Measurements from ENCODE around the gene CPNE7.

DNA sequence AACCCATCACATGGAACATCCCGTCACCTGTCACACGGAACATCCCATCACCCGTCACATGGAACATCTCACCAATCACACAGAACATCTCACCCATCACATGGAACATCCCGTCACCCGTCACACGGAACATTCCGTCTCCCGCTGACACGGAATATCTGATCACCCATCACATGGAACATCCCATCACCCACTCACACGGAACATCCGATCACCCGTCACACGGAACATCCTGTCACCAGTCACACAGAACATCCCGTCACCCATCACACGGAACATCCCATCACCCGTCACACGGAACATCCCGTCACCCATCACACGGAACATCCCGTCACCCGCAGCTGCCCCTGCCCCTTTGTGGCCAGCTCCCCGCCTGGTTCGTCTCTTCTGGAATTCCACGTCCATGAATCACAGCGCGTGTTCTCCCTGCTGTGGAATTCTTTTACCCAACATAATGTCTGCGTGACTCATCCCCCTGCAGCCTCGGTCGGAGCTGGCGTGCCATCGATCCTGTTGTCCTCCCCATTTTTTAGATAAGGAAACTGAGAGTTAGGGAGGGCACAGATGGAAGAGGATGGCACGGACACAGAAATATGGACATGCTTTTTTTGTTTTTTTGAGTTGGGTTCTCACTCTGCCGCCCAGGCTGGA, 5.6 kb downstream of the CPNE7 start:
- TF ChIP-seq CTCF (IDR thresholded peaks at IDR 0.05; ENCODE audit: low read depth, low read length): no peak
- TF ChIP-seq POLR2A (IDR thresholded peaks at IDR 0.05; ENCODE audit: extremely low read depth, insufficient read length): no peak
- no peak for TF ChIP-seq MYC (IDR thresholded peaks at IDR 0.05; ENCODE audit: low read depth, low read length)
- TF ChIP-seq, protein P1, sequence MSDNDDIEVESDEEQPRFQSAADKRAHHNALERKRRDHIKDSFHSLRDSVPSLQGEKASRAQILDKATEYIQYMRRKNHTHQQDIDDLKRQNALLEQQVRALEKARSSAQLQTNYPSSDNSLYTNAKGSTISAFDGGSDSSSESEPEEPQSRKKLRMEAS (IDR thresholded peaks at IDR 0.05; ENCODE audit: low read depth, low read length): no peak
